Fibroblast of pulmonary artery (primary cell): ENCODE measurements around the gene CNR1.

Source experiments
- DNase-seq: peaks from one replicate; pipeline ENCODE4 v3.0.0-alpha.2; 2010; ENCODE audit warnings: low read depth
- H3K4me3 ChIP-seq: replicated peaks from 2 replicates; pipeline ENCODE4 v1.5.1; 2011; ENCODE audit warnings: low read depth, mild to moderate bottlenecking, control low read depth, low read length, moderate library complexity
- TF ChIP-seq, protein P1 (sequence below): IDR thresholded peaks from 2 replicates; pipeline ENCODE4 v1.5.1; 2011; ENCODE audit warnings: mild to moderate bottlenecking, control low read depth, low read length, inconsistent platforms; ENCODE audit errors: missing control alignments

Gene CNR1

DNA sequence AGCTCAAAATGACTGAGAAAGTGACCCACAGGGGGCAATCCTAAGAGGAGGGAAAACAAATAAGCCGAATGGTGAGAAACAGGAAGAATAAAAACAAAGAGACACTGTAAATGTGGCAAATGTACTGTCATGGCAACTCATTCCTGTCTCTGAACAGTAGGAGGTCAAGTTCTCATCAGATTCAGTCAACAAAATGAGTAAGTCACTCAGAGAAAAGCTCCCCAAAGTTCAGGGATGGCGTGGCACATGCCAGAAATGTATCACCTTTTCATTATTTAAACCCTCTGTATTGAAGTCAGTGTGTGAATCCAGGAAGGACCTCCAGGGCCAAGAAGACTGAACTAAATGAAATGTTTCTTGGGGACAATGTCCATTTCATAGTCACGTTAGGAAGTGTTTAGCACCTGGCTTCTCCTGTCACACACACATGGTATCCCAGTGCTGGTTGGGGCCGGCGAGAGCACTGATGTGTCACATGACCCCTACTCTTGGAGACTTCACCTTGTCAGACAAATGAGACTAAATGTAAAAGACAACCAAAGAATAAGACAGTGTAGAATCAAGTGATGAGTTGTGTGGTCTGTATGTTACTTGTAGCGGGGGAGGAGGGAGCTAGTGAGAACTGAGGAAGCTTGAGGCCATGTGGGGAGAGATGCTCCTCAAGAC lies 20.7 kb downstream of the CNR1 start:
- H3K4me3 ChIP-seq, result no peak overlapping the region
- no peak for DNase-seq
- TF ChIP-seq, protein P1, sequence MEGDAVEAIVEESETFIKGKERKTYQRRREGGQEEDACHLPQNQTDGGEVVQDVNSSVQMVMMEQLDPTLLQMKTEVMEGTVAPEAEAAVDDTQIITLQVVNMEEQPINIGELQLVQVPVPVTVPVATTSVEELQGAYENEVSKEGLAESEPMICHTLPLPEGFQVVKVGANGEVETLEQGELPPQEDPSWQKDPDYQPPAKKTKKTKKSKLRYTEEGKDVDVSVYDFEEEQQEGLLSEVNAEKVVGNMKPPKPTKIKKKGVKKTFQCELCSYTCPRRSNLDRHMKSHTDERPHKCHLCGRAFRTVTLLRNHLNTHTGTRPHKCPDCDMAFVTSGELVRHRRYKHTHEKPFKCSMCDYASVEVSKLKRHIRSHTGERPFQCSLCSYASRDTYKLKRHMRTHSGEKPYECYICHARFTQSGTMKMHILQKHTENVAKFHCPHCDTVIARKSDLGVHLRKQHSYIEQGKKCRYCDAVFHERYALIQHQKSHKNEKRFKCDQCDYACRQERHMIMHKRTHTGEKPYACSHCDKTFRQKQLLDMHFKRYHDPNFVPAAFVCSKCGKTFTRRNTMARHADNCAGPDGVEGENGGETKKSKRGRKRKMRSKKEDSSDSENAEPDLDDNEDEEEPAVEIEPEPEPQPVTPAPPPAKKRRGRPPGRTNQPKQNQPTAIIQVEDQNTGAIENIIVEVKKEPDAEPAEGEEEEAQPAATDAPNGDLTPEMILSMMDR, result no peak

DNA sequence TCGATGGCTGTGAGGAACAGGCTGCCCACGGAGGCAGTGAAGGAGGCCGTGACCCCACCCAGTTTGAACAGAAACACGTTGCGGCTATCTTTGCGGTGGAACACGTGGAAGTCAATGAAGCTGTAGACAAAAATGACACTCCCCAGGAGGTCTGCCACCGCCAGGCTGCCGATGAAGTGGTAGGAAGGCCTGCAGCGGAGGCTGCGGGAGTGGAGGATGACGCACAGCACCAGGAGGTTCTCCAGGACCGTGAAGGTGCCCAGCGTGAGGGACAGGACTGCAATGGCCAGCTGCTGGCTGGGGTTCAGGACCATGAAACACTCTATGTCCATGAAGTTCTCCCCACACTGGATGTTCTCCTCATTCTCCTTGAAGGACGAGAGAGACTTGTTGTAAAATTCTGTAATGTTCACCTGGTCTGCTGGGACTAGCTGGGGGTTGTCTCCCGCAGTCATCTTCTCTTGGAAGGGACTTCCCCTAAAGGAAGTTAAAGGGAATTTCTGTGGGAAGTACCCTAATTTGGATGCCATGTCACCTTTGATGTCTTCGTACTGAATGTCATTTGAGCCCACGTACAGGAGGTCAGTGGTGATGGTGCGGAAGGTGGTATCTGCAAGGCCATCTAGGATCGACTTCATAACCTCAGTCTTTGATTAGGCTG lies 21.4 kb downstream of the CNR1 start:
- H3K4me3 ChIP-seq, result no peak overlapping the region
- DNase-seq, result no peak
- TF ChIP-seq, protein P1, result no peak

DNA sequence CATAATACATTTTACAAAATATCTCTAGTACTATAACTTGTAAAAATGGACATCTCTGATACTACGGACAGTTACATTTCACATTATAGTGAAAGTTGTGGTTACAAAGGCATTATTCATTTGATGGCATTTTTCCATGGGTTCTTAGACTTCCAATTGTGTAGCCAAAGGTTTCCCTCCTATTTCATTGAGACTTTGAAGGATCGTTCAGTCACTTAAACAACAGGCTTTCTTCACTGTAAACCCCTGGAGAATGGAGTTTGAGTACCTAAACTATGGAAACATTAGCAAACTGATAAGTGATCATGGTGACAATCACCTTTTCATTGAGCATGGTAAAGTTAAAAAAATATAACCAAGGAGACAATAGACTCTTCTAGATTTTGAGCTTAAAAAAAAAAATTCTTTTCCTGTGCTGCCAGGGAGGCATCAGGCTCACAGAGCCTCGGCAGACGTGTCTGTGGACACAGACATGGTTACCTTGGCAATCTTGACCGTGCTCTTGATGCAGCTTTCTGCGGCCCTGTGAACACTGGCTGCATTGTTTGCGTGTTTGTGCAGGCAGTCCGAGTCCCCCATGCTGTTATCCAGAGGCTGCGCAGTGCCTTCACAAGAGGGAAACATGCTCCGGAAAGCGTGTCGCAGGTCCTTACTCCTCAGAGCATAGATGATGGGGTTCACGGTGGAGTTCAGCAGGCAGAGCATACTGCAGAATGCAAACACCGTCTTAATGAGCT lies 22.6 kb downstream of the CNR1 start:
- TF ChIP-seq, protein P1, result no peak
- H3K4me3 ChIP-seq, result no peak overlapping the region
- DNase-seq, result no peak

DNA sequence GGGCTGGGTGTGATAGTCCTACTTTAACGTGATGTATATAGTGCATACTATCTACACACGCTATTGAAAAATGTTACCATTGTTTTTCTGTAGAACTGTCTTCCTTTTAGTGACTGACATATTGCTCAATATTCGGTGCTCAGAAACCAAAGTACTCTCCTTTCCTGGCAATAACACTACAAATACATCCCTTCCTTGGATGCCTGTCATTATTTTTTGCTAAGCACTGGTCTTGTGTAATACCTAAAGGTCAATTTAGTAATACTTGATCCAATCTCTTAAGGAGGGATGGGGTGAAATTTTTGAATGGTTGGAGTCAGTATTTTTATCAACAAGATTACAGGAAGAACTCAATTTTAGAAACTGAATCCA lies 23.9 kb downstream of the CNR1 start:
- TF ChIP-seq, protein P1, result no peak
- no peak overlapping the region for H3K4me3 ChIP-seq
- no peak for DNase-seq

DNA sequence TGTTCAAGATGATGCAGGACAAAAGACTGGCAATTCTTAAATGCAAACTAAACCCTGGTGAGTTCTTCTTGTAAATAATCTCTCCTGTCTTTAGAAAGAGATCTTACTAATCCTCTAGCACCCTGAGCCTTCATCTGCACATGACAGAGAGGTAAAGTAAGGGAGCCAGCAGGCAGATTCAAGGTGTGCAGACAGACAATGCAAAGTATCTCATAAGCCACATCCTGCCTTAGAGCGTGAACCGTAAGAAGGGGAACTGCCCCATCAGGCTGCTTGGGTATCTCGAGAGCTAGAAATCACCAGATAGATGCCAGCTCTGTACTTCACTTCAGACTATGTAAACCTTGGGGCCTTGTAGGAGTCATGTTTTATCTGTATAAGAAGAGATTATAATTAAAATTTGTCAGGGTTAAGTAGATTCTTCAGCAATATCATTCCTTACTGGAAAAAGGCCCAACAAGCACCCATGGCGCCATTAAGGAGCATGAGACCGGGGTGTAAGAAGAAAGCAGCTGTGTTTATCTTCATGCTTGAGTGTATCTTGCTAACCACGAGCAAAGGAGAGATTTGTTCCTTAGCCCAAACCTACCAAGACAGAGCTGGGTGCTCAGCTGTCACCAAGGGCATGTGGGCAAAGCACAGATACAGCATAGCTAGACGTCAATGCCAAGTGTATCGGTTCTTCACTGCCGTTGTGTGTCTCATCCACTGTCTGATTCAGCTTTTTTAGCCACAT lies 24.4 kb downstream of the CNR1 start:
- TF ChIP-seq, protein P1, result no peak
- DNase-seq, result no peak
- H3K4me3 ChIP-seq, result no peak overlapping the region

DNA sequence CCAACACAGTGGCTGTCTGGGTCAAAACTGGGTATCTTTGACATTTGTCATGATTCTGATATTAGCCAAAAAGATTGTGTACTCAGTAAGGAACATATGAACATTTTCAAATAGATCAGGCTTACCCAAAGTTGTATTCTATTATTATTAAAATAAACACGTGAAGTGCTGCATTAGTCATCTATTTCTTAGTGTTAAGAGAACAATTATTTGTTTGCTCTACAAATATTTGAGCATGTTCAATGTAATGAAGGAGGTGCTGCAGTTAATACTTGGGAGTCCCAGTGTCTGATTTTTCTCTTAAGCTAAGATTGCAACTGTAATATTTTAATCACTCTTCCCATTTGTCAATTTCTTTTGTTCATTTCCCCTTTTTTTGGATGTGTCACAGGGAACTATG lies 28.2 kb downstream of the CNR1 start:
- H3K4me3 ChIP-seq, result no peak overlapping the region
- DNase-seq, result no peak
- TF ChIP-seq, protein P1, result no peak
